Raji (cell line): ENCODE measurements around the gene CCDC40.

ENCODE experiments used
- POLR2A ChIP-seq: IDR thresholded peaks from 2 replicates; pipeline ENCODE4 v1.6.1; 2011; ENCODE audit warnings: low read depth, low read length, control low read depth; ENCODE audit not compliant: insufficient read depth

Gene CCDC40

DNA sequence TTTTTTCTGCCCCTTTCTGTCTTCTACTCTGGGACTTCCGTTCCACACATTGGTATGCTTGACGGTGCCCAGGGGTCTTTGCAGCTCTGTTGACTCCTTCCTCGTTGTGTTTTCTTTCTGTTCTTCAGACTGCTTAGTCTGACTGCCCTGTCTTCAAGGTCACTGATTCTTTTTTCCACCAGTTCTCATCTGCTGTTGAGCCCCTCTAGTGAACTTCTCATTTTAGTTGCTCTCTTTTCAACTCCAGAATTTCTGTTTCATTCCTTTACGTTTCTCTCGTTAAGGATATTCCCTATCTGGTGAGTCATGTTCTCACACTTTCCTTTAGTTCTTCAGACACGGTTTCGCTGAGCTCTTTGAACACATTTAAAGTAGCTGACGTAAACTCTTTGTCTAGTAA, 78.7 kb downstream of the CCDC40 start:
- TF ChIP-seq POLR2A = no peak

DNA sequence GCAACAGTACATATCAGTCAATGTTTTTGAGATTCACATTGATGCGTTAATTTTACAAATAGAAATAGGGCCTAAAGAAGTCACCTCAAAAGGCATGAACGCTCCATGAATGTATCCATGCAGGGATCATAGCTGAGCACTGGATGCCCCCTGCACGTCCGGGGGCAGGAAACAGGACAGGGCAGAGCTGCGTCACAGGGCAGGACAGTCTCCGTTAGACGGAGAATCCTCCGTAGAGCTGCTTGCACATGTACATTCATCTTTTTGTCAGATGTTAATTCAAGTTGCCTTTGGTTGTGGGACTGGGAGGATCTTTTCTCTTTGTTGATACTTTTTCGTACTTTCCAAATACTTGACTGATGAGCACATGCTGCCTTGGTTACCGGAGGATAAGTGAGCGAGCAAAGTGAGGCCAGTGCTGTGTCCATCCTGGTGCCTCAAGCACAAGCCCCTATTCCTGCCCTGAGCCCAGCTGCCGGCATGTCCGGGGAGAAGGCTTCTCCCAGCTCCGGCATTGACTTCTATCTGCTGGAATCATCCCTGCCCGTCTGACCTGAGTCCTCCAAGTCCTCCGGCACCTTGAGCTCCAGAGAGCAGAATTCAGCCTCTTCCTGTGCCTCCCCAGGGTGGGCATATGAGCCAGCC, 80.0 kb downstream of the CCDC40 start:
- no peak for TF ChIP-seq POLR2A

DNA sequence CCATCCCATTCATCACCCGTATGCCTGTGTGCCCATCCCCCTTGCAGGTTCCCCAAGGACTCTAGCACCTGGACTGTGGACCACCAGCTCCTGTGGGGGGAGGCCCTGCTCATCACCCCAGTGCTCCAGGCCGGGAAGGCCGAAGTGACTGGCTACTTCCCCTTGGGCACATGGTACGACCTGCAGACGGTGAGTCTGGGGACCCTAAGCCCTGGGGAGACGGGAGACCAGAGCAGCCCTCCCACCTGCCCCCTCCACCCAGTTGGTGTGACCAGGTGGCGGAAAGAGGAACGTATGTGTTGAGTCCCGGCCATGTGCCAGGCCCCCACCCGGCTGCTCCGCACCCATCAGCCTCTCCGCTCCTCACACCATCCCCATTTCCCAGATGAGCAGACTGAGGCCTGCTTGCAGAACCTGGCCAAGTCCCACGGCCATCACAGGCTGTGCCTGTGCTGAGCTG, 80.5 kb downstream of the CCDC40 start:
- no peak for TF ChIP-seq POLR2A

DNA sequence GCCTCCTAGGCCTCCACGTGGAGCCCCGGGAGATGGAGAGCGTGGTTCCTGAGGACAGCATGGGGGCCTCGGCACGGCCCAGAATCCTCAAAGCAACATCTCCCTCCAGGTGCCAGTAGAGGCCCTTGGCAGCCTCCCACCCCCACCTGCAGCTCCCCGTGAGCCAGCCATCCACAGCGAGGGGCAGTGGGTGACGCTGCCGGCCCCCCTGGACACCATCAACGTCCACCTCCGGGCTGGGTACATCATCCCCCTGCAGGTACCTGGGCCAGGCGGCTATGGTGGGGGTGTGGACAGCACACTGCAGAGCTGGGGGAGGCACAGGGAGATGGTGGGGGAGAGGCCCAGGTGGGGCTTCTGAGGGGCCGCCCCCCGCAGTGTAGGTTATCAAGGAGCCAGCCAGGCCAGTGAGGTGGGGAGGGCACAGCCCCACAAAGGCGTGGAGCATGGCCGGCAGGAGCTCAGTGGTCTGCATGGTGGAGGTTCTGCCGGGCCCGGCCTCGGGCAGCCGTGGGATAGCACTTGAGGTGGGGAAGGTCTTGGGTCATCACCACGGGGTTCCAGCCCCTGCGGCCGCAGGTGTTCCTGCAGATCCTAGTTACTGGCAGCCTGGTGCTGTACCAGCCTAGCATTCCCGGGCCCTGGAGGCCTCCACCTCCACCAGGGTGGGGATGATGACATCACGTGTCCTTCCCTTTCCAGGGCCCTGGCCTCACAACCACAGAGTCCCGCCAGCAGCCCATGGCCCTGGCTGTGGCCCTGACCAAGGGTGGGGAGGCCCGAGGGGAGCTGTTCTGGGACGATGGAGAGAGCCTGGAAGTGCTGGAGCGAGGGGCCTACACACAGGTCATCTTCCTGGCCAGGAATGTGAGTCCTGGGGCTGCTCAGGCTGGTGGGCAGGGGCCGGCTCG, 81.3 kb downstream of the CCDC40 start:
- no peak for TF ChIP-seq POLR2A

DNA sequence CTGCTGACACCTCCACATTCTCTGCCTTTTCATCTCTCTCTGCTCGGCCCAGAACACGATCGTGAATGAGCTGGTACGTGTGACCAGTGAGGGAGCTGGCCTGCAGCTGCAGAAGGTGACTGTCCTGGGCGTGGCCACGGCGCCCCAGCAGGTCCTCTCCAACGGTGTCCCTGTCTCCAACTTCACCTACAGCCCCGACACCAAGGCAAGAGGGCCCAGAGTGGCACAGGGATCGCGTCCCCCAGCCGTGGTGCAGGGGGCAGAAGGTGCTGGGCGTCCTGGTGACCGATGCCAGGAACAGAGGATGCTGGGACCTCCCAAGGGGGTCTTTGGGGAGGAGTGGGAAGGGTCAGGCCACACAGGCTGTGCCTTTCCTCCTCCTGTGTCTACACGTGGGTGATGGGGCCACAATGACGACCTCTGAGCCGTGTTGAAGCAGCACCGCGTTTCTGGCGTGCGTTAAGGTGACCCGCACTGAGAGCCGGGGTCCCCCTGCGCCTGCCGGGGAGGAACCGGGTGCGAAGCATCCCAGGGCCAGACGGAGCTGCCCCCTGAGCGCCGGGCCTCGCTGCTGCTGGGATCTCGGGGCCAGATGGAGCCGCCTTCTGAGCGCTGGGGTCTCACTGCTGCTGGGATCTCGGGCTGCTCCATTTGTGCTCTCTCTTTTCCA, 82.3 kb downstream of the CCDC40 start:
- TF ChIP-seq POLR2A = no peak

DNA sequence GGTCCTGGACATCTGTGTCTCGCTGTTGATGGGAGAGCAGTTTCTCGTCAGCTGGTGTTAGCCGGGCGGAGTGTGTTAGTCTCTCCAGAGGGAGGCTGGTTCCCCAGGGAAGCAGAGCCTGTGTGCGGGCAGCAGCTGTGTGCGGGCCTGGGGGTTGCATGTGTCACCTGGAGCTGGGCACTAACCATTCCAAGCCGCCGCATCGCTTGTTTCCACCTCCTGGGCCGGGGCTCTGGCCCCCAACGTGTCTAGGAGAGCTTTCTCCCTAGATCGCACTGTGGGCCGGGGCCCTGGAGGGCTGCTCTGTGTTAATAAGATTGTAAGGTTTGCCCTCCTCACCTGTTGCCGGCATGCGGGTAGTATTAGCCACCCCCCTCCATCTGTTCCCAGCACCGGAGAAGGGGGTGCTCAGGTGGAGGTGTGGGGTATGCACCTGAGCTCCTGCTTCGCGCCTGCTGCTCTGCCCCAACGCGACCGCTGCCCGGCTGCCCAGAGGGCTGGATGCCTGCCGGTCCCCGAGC, 82.9 kb downstream of the CCDC40 start:
- no peak for TF ChIP-seq POLR2A

DNA sequence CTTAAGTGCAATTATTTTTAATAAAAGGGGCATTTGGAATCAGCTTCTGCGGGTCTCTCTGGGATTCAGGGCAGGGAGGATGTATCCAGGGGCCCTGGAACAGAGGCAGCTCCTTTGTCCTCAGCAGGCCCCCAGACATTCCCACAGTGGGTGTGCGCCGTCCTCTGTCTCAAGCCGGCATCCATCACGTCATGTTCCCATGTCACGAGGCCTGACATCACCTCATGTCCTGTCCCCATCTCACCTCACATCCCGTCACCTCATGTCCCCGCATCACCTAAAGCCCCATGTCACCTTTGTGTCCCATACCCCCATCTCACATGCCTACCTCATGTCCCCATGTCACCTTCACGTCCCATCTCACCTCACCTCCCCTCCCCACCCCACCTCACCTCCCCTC, 83.4 kb downstream of the CCDC40 start:
- no peak for TF ChIP-seq POLR2A

DNA sequence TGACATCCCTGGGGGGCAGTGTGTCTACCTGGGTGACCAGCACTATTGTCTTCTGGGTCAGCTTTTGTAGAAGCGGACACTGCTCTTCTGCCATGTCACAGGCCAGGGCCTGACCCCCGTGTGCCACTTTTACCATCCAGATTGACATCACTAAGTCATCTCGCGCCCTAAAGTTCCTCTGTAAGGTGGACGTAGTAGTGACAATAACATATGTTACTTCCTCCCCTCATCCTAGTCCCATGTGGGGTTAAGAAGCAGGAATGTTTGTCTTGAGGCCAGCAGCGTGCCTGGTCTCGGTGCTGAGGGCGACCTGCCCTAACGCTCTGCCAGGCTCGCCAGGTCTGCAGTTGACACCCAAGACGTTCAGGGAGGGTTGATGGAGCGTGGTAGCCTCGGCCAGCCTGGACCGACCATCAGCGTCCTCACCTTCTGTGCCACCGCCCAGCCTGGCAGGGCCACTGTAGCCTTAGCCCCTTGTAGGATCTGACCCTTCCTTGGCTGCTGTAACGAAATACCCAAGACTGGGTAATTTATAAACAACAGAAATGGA, 85.7 kb downstream of the CCDC40 start:
- TF ChIP-seq POLR2A = no peak

DNA sequence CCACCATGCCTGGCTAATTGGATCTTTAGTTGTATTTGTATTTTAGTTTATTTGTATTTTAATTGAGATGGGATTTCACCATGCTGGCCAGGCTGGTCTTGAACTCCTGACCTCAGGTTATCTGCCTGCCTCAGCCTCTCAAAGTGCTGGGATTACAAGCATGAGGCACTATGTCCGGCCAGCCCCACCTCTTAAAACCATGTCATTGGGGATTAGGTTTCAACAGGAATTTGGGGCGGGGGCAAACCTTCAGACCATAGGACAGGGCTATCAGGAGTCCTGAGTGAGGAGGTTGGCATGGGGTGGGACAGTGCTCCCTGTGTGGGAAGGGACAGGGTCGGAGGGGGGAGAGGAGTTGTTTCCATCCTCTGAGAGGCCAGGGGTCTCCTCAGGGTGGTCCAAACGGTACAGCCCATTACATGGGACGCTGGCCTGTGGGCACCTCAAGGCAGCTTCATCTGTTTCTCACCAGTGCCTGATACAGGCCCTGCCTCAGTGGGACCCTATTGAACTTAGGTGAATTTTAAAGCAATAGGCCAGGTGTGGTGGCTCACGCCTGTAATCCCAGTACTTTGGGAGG, 86.6 kb downstream of the CCDC40 start:
- no peak for TF ChIP-seq POLR2A

DNA sequence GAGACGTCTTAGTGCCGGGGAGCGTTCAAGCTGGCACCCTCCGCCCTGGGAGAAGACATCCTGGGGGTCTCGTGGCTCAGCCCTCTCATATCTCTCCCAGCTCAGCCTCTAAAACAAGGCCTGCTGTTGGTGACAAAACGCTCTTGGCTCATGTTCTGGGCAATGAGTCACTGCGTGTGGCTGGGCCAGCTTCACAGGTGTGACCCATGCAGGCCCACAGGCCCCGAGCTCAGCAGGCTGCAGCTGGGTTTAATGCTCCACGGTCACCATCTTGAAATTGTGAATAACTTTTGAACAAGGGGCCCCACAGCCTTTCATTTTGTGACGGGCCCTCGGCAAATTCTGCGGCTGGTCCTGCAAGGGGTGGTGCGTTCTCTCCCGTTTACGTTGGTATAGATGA, 87.3 kb downstream of the CCDC40 start:
- TF ChIP-seq POLR2A = no peak

DNA sequence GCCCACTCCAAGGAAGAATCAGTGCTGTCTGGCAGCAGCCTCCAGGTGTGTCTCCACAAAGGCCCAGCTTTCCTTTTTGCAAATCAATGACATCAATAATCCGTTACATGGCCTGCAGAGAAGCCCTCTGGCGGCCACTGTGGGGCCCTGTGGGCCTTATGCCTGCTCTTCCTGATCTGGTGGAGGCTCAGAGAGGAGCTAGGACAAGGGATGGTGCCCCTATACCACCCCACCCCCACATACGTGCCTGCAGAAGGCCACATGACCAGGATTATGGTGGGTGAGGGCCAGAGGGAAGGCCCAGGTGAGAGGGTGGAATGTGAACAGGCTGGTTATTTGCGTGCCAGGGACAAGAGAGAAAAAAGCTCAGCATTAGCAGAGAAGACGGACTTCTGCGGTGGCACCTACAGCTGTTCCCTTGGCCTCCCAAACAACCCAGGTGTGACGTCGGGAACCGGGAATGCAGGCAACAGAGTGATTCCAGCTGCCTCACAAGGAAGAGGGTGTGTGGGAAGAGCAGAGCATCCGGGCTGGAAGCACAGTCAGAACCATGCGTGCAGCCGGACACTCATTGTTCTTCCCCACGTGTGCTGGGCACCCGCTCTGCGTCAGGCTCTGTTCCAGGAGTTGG, 88.0 kb downstream of the CCDC40 start:
- TF ChIP-seq POLR2A = no peak

DNA sequence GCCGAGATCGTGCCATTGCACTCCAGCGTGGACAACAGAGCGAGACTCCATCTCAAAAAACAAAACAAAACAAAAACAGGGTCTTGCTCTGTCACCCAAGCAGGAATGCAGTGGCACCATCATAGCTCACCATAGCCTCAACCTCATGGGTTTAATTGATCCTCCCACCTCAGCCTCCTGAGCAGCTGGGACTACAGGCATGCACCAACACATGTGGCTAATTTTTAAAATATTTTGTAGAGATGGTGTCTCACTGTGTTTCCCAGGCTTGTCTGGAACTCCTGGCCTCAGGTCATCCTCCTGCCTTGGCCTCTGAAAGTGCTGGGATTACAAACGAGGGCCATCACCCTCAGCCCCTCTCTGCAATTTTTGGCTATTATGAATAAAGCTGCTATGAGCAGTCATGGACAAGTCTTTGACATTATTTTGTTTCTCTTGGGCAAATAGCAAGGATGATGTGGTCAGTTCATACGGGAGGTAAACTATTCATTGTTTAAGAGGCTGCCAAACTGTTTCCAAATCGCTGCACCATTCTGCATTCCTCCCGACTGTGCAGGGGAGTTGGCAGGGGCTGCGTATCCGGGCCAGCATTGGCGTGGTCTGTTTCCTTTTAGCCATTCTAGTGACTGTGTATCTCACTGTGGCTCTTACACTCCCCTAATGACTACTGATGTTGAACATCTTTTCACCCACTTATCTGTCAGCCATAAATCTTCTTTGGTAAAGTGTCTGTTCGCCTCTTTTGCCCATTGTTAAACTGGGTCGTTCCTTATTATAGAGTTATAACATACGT, 89.4 kb downstream of the CCDC40 start:
- no peak for TF ChIP-seq POLR2A

DNA sequence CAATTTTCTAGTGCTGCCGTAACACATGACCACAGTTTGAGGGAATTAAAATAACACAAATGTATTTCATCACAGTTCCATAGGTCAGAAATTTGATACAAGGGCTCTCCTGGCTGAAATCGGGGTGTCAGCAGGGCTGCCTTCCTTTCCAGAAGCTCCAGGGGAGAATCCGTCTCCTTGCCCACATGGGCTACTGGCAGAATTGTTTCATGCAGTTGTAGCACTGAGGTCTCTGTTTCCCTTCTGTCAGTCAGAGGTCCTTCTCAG, 89.9 kb downstream of the CCDC40 start:
- no peak for TF ChIP-seq POLR2A

DNA sequence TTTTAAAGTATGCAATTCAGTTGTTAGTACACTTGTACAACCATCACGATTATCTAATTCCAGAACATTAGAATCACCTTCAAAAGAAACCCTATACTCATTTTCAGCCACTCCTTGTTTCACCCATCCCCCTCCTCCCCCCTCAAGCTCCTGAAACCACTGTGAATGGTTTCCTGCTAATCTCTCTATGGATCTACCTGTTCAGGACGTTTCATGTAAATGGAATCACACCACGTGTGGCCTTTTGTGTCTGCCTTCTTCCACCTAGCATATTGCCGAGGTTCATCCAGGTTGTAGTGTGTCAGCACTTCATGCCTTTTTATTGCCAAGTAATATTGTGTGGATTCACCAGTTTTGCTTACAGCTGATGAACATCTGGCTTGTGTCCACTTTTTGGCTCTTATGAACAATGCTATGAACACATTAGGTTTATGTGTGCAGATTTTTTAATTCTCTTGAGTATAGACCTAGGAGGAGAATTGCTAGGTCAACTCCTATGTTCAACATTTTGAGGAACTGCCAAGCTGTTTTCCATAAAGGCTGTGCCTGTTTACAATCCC, 92.6 kb downstream of the CCDC40 start:
- no peak for TF ChIP-seq POLR2A
